Vagina (tissue), 2 donors: ENCODE data around the gene ESYT1. TPM values are rescaled to one million over a fixed set of nuclear protein-coding genes. Genes with fewer than 3 reads are reported as not detected.
"Not testable (repeated sequence)": the region's sequence is repeated elsewhere in the genome, so short reads cannot be mapped to it uniquely, and the experiment has no call there.

ENCODE experiments used
- DNase-seq, 2 donors: peaks; one replicate each; pipeline ENCODE4 v3.0.0-alpha.2; 2017; ENCODE audit errors: extremely low spot score in 2 of 2
- H3K27ac ChIP-seq: fragments of 200-600 bp; sonication (generic); one replicate; pipeline ENCODE4 v1.5.1; 2019
- H3K27me3 ChIP-seq: fragments of 200-600 bp; sonication (generic); one replicate; pipeline ENCODE4 v1.5.1; 2019
- H3K36me3 ChIP-seq, 2 donors: fragments of 200-600 bp; sonication (generic); one replicate each; pipeline ENCODE4 v1.5.1; 2017 to 2019
- H3K4me1 ChIP-seq: fragments of 200-600 bp; sonication (generic); one replicate; pipeline ENCODE4 v1.5.1; 2019
- H3K4me3 ChIP-seq, 2 donors: fragments of 200-600 bp; sonication (generic); 1 replicate in 1 of 2; 2 replicates in 1 of 2; pipeline ENCODE4 v1.5.1; 2016 to 2019
- H3K9me3 ChIP-seq: fragments of 200-600 bp; sonication (generic); one replicate; pipeline ENCODE4 v1.5.1; 2019
- POLR2A ChIP-seq, 2 donors: fragments of 450-650 bp; IDR thresholded peaks; one replicate each; pipeline ENCODE4 v1.6.1; 2017; ENCODE audit warnings: antibody characterized with exemption in 2 of 2, mild to moderate bottlenecking in 2 of 2, moderate library complexity in 2 of 2
- POLR2AphosphoS5 ChIP-seq, 2 donors: sonication (generic); formaldehyde crosslinking; IDR thresholded peaks; one replicate each; pipeline ENCODE4 v1.9.0; 2017; ENCODE audit warnings: antibody characterized with exemption in 2 of 2, mild to moderate bottlenecking in 2 of 2, low read depth in 1 of 2; ENCODE audit not compliant: insufficient read depth in 1 of 2
- intact Hi-C: fragments of 100-400 bp; cut with DNase I; formaldehyde crosslinking; loops from one replicate; pipeline ENCODE4 v1.15.1; 2023
- total RNA-seq: library from RNA; depleted of rRNA; stranded (reverse); fragments of >200 nt; gene quantifications from one replicate; pipeline ENCODE4 v1.2.3, GENCODE V29; 2016
- TF ChIP-seq, protein P1 (sequence below), 3 experiments: fragments of 450-650 bp in 2 of 3; fragments of 200-600 bp in 1 of 3; sonication (generic) in 1 of 3; IDR thresholded peaks; one replicate each; pipeline ENCODE4 v1.5.1; 2017 to 2019; ENCODE audit warnings: antibody characterized with exemption in 3 of 3, mild to moderate bottlenecking in 2 of 3, moderate library complexity in 2 of 3

ESYT1 gene
- total RNA-seq, 1 donor from 2014 or later, result 140 TPM

GRCh38 chr12:56107242-56107641 is 20.8 kb upstream of the ESYT1 start:
- peaks cover 0 to 60% of the 10 kb centered on the region in 2 donors for H3K36me3 ChIP-seq
- H3K27me3 ChIP-seq, result no peaks in the 10 kb centered on the region
- no peak overlapping the region for H3K4me3 ChIP-seq
- H3K27ac ChIP-seq, result no peak overlapping the region
- H3K9me3 ChIP-seq, result no peaks in the 10 kb centered on the region
- DNase-seq, result no peak
- peaks cover 35% of the 10 kb centered on the region for H3K4me1 ChIP-seq
- TF ChIP-seq POLR2A (IDR thresholded peaks at IDR 0.05), result no peak
- TF ChIP-seq, protein P1, sequence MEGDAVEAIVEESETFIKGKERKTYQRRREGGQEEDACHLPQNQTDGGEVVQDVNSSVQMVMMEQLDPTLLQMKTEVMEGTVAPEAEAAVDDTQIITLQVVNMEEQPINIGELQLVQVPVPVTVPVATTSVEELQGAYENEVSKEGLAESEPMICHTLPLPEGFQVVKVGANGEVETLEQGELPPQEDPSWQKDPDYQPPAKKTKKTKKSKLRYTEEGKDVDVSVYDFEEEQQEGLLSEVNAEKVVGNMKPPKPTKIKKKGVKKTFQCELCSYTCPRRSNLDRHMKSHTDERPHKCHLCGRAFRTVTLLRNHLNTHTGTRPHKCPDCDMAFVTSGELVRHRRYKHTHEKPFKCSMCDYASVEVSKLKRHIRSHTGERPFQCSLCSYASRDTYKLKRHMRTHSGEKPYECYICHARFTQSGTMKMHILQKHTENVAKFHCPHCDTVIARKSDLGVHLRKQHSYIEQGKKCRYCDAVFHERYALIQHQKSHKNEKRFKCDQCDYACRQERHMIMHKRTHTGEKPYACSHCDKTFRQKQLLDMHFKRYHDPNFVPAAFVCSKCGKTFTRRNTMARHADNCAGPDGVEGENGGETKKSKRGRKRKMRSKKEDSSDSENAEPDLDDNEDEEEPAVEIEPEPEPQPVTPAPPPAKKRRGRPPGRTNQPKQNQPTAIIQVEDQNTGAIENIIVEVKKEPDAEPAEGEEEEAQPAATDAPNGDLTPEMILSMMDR (IDR thresholded peaks at IDR 0.05), result no peak
- no peak for TF ChIP-seq POLR2AphosphoS5 (IDR thresholded peaks at IDR 0.05; ENCODE audit: insufficient read depth in 1 of 2, low read depth in 1 of 2)
- intact Hi-C loops, result no loop called here

DNA sequence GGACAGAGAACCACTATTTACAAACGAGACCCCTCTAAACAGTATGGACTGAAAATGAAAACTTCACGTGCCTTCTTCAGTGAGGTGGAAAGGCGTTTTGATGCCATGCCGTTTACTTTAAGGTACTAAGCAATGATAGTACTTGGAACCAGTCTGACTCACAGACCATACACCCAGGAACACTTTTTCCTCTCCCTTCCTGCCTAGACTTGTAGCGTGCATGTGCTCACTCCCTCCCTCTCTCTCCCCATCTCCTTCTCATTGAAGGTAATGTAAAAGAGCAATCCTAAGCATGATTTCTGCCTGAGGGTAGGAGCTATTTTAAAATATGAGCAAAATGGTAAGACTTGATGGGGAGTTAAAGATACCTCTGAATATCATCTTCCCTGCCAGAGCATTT is 17.5 kb upstream of the ESYT1 start:
- Histone ChIP-seq H3K9me3 (no peaks in the 10 kb centered on the region), H3K4me1 (peaks cover 14% of the 10 kb centered on the region), H3K4me3 (no peak overlapping the region), H3K36me3 (peaks cover 0 to 70% of the 10 kb centered on the region in 2 donors), H3K27me3 (no peaks in the 10 kb centered on the region), H3K27ac (no peak overlapping the region)
- no peak for DNase-seq
- TF ChIP-seq POLR2A (IDR thresholded peaks at IDR 0.05) (no peak), POLR2AphosphoS5 (IDR thresholded peaks at IDR 0.05; ENCODE audit: insufficient read depth in 1 of 2, low read depth in 1 of 2) (peak in 1 of 2 donors; percentile 49)
- intact Hi-C loops, result no loop called here

DNA sequence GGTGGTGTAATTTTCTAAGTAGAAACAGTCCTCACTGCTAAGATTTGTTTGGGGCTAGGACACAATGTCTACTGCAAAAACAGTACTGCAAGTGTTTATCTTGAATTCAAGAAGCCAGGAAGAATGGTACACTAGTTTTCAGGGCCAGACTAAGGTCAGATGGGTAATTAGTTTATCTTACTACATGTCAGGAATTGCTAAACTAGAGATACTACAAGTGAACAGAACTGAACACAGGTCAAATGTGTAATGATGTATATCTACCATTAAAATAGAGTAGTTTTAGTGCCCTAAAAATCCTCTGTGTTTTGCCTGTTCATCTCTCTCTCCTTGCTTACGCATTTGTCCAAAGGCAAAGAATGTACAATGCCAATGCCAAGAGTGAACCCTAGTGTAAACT is 14.0 kb upstream of the ESYT1 start:
- no peak for TF ChIP-seq POLR2AphosphoS5 (IDR thresholded peaks at IDR 0.05; ENCODE audit: insufficient read depth in 1 of 2, low read depth in 1 of 2)
- no peak for TF ChIP-seq POLR2A (IDR thresholded peaks at IDR 0.05)
- TF ChIP-seq, protein P1 (IDR thresholded peaks at IDR 0.05), result no peak
- Histone ChIP-seq H3K4me1 (peaks cover 7% of the 10 kb centered on the region), H3K27me3 (no peaks in the 10 kb centered on the region), H3K27ac (no peak overlapping the region), H3K36me3 (peaks cover 0 to 41% of the 10 kb centered on the region in 2 donors), H3K9me3 (no peaks in the 10 kb centered on the region), H3K4me3 (no peak overlapping the region)
- no peak for DNase-seq
- intact Hi-C loops, result no loop called here

- no peak overlapping the region for H3K27ac ChIP-seq
- intact Hi-C loops, result no loop called here
- no peak for DNase-seq
- TF ChIP-seq POLR2A (IDR thresholded peaks at IDR 0.05), result no peak
- TF ChIP-seq POLR2AphosphoS5 (IDR thresholded peaks at IDR 0.05; ENCODE audit: insufficient read depth in 1 of 2, low read depth in 1 of 2), result no peak
- TF ChIP-seq, protein P1 (IDR thresholded peaks at IDR 0.05), result no peak
- H3K27me3 ChIP-seq, result no peaks in the 10 kb centered on the region
- H3K9me3 ChIP-seq, result no peaks in the 10 kb centered on the region
- H3K4me3 ChIP-seq, result peak overlapping the region; percentile 66 to 71
- peaks cover 15% of the 10 kb centered on the region for H3K4me1 ChIP-seq
- H3K36me3 ChIP-seq, result peaks cover 0 to 29% of the 10 kb centered on the region in 2 donors
Observed at GRCh38 chr12:56115329-56115728, 12.7 kb upstream of the ESYT1 start.

DNA sequence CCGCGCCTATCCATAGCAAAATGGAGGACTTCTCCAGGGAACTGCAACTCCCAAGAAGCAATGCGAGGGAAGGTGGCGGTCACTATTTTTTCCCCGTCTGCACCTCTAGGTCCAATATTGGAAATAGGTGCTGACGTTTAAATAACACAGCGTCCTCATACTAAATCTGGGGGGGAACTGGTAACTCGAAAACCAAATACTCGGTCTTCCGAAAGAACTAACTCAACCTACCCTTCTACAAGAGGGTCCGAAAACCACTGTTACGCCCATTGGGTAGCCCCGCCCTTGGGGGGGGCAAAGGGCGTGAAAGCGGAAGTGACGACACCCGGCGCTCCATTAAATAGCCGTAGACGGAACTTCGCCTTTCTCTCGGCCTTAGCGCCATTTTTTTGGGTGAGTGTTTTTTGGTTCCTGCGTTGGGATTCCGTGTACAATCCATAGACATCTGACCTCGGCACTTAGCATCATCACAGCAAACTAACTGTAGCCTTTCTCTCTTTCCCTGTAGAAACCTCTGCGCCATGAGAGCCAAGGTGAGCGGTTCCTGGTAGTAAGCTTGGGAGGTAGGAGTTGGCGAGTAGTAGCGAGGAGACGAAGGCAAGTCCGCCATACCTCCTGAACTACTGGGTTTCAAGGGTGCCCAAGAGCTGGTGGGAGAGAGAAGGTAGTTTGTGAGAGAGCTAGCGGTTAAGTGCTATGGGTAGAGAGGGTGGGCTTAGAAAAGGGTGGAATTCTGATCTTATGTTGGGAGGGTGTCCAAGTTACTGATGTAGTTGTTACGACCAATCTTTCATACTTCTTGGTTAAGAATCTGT is 11.6 kb upstream of the ESYT1 start, which contains the start of gene RPL41:
Gene RPL41 (plus strand): TSS at position 367 of the 815 bp plus-strand sequence.
- intact Hi-C loops, result no loop called here
- peaks cover 15% of the 10 kb centered on the region for H3K4me1 ChIP-seq
- peaks cover 0 to 26% of the 10 kb centered on the region in 2 donors for H3K36me3 ChIP-seq
- H3K4me3 ChIP-seq, result peak within 1 kb of the TSS; percentile 66 to 71
- peak in 1 of 2 donors; percentile 97 for DNase-seq
- peak within 1 kb of the TSS; percentile 95 for H3K27ac ChIP-seq
- TF ChIP-seq, protein P1 (IDR thresholded peaks at IDR 0.05), result no peak
- TF ChIP-seq POLR2AphosphoS5 (IDR thresholded peaks at IDR 0.05; ENCODE audit: insufficient read depth in 1 of 2, low read depth in 1 of 2), result peak; percentile 88 to 97
- TF ChIP-seq POLR2A (IDR thresholded peaks at IDR 0.05), result peak in 1 of 2 donors; percentile 94
- H3K27me3 ChIP-seq, result no peaks in the 10 kb centered on the region
- H3K9me3 ChIP-seq, result no peaks in the 10 kb centered on the region

- H3K9me3 ChIP-seq, H3K27me3 ChIP-seq, DNase-seq, intact Hi-C loops: not testable (repeated sequence)
- peaks cover 0 to 24% of the 10 kb centered on the region in 2 donors for H3K36me3 ChIP-seq
- H3K4me3 ChIP-seq, result peak overlapping the region; percentile 66 to 71
- peak overlapping the region; percentile 95 for H3K27ac ChIP-seq
- H3K4me1 ChIP-seq, result peaks cover 15% of the 10 kb centered on the region
Observed at GRCh38 chr12:56117082-56117706, 10.9 kb upstream of the ESYT1 start.
